ENCODE measurements around the gene INSL6.
"Not testable (repeated sequence)": the region's sequence is repeated elsewhere in the genome, so short reads cannot be mapped to it uniquely, and the experiment has no call there.

The INSL6 gene

GRCh38 chr9:5185220-5185840 lies at the start of gene INSL6:
Gene INSL6, minus strand, starts transcription at chr9:5185639. Its CDS starts 37 bp downstream, at chr9:5185602.
- no peak for DNase-seq

GRCh38 chr9:5231212-5231611 lies 45.8 kb upstream of the INSL6 start, which contains the start of gene INSL4:
Gene INSL4, plus strand, starts transcription at chr9:5231419. Its CDS starts 105 bp downstream, at chr9:5231524.
- no peak for DNase-seq

- DNase-seq = no peak
Measured at GRCh38 chr9:5230554-5230953, 45.1 kb upstream of the INSL6 start.

- DNase-seq = no peak
Measured at GRCh38 chr9:5205071-5205470, 19.6 kb upstream of the INSL6 start.

GRCh38 chr9:5195463-5195862 lies 10.0 kb upstream of the INSL6 start:
- no peak for DNase-seq

- no peak for DNase-seq
Measured at GRCh38 chr9:5193345-5193744, 7.9 kb upstream of the INSL6 start.

GRCh38 chr9:5191985-5192384 lies 6.5 kb upstream of the INSL6 start:
- no peak for DNase-seq

- DNase-seq = no peak
Measured at GRCh38 chr9:5188060-5188984, 2.9 kb upstream of the INSL6 start.

- peak in 32 of 58 donors; percentile 0 to 52 (median 6) for DNase-seq
Measured at GRCh38 chr9:5186416-5187169, 1.2 kb upstream of the INSL6 start.

GRCh38 chr9:5184776-5185175 lies 663 bp downstream of the INSL6 start:
- DNase-seq = no peak

GRCh38 chr9:5180631-5181030 lies 4.8 kb downstream of the INSL6 start:
- DNase-seq = not testable (repeated sequence)

- no peak for DNase-seq
Measured at GRCh38 chr9:5178126-5178805, 7.2 kb downstream of the INSL6 start.

GRCh38 chr9:5146241-5146640 lies 39.2 kb downstream of the INSL6 start:
- no peak for DNase-seq

- DNase-seq = no peak
Measured at GRCh38 chr9:5144217-5144616, 41.2 kb downstream of the INSL6 start.

GRCh38 chr9:5140151-5140550 lies 45.3 kb downstream of the INSL6 start:
- DNase-seq = no peak

GRCh38 chr9:5122516-5122915 lies 62.9 kb downstream of the INSL6 start:
- no peak for DNase-seq

- DNase-seq = no peak
Measured at GRCh38 chr9:5122116-5122515, 63.3 kb downstream of the INSL6 start.

- no peak for DNase-seq
Measured at GRCh38 chr9:5113994-5114748, 71.3 kb downstream of the INSL6 start.

All from anterior cingulate cortex (tissue), 58 donors.